WERI-Rb-1 (cell line): ENCODE data around the gene ZNF576.

Experiments
- DNase-seq: peaks from one replicate; pipeline ENCODE4 v3.0.0-alpha.2; 2020
- H3K27ac ChIP-seq: fragments of 250-450 bp; sonication (Bioruptor Pico); 2 replicates; pipeline ENCODE4 v1.5.1; 2020; ENCODE audit warnings: mild to moderate bottlenecking, moderate library complexity
- H3K27me3 ChIP-seq: fragments of 250-450 bp; sonication (Bioruptor Pico); 2 replicates; pipeline ENCODE4 v1.5.1; 2021; ENCODE audit warnings: mild to moderate bottlenecking, low read depth, moderate library complexity; ENCODE audit not compliant: insufficient read depth, severe bottlenecking
- H3K36me3 ChIP-seq: fragments of 250-450 bp; sonication (Bioruptor Pico); 2 replicates; pipeline ENCODE4 v1.5.1; 2020; ENCODE audit warnings: mild to moderate bottlenecking, moderate library complexity
- H3K4me3 ChIP-seq: 2 replicates; pipeline ENCODE4 v1.5.1; 2011; ENCODE audit warnings: low read depth, mild to moderate bottlenecking, control low read depth, low read length
- H3K9me3 ChIP-seq: fragments of 250-450 bp; sonication (Bioruptor Pico); 2 replicates; pipeline ENCODE4 v1.5.1; 2021; ENCODE audit warnings: mild to moderate bottlenecking, moderate library complexity; ENCODE audit not compliant: severe bottlenecking
- TF ChIP-seq, protein P1 (sequence below): IDR thresholded peaks from 2 replicates; pipeline ENCODE4 v1.5.1; 2011; ENCODE audit warnings: low read depth, mild to moderate bottlenecking, control low read depth, inconsistent platforms, low read length

The ZNF576 gene

GRCh38 chr19:43594710-43595604 lies 1.4 kb upstream of the ZNF576 start:
- TF ChIP-seq, protein P1, sequence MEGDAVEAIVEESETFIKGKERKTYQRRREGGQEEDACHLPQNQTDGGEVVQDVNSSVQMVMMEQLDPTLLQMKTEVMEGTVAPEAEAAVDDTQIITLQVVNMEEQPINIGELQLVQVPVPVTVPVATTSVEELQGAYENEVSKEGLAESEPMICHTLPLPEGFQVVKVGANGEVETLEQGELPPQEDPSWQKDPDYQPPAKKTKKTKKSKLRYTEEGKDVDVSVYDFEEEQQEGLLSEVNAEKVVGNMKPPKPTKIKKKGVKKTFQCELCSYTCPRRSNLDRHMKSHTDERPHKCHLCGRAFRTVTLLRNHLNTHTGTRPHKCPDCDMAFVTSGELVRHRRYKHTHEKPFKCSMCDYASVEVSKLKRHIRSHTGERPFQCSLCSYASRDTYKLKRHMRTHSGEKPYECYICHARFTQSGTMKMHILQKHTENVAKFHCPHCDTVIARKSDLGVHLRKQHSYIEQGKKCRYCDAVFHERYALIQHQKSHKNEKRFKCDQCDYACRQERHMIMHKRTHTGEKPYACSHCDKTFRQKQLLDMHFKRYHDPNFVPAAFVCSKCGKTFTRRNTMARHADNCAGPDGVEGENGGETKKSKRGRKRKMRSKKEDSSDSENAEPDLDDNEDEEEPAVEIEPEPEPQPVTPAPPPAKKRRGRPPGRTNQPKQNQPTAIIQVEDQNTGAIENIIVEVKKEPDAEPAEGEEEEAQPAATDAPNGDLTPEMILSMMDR: peak; percentile 90
- peak overlapping the region; percentile 65 for H3K27ac ChIP-seq
- no peaks in the 10 kb centered on the region for H3K9me3 ChIP-seq
- DNase-seq: peak; percentile 62
- H3K27me3 ChIP-seq: no peaks in the 10 kb centered on the region
- peaks cover 49% of the 10 kb centered on the region for H3K36me3 ChIP-seq
- H3K4me3 ChIP-seq: peak overlapping the region; percentile 55

DNA sequence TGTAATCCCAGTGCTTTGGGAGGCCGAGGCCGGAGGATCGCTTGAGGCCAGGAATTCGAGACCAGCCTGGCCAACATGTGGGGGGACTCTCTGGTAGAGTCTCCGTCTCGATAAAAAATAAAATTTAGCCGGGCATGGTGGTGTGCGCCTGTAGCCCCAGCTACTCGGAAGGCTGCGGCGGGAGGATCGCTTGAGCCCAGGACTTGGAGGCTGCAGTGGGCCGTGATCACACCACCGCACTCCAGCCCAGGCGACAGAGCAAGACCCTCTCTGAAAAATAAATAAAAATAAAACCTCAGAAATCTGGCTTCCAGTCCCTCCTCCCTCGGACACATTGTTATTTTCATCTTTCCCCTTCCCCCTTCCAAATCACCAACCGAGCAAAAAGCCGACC lies 793 bp upstream of the ZNF576 start:
- H3K36me3 ChIP-seq: peaks cover 52% of the 10 kb centered on the region
- no peak for DNase-seq

GRCh38 chr19:43596842-43597461 lies 557 bp downstream of the ZNF576 start:
- no peak for DNase-seq
- Histone ChIP-seq H3K4me3 (peak overlapping the region; percentile 79), H3K27ac (peak overlapping the region; percentile 99), H3K36me3 (peaks cover 60% of the 10 kb centered on the region), H3K27me3 (no peaks in the 10 kb centered on the region), H3K9me3 (no peaks in the 10 kb centered on the region)
- TF ChIP-seq, protein P1: no peak

More for the DNA sequence above, 793 bp upstream of the ZNF576 start:
- Histone ChIP-seq H3K9me3 (no peaks in the 10 kb centered on the region), H3K27me3 (no peaks in the 10 kb centered on the region), H3K4me3 (peak overlapping the region; percentile 55), H3K27ac (peak overlapping the region; percentile 65)
- TF ChIP-seq, protein P1: no peak

DNA sequence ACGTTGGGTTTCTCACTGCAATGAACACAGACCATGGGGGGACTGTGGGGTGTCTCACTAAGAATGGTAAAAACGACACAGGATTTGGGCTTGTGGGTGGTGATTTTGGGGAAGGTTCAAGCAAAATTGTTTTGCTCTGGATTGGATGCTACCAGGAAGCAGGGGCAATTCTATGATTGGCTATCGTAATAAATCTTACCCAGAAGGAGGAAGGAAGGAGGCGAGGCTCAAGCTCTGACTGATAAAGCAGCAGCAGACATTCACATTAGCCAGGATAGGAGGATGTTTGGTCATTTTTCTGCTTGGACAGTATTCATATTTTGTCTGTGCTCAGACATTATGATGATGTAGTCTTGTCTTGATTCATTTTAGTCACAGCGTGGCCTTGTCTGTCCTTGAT lies 1.5 kb downstream of the ZNF576 start:
- no peaks in the 10 kb centered on the region for H3K9me3 ChIP-seq
- H3K27ac ChIP-seq: no peak overlapping the region
- peaks cover 51% of the 10 kb centered on the region for H3K36me3 ChIP-seq
- no peak overlapping the region for H3K4me3 ChIP-seq
- DNase-seq: no peak
- H3K27me3 ChIP-seq: no peaks in the 10 kb centered on the region
- TF ChIP-seq, protein P1: no peak

- H3K27me3 ChIP-seq: no peaks in the 10 kb centered on the region
- H3K27ac ChIP-seq: no peak overlapping the region
- no peak for DNase-seq
- TF ChIP-seq, protein P1: no peak
- H3K36me3 ChIP-seq: peaks cover 43% of the 10 kb centered on the region
- no peaks in the 10 kb centered on the region for H3K9me3 ChIP-seq
- no peak overlapping the region for H3K4me3 ChIP-seq
Observed at GRCh38 chr19:43598445-43599240, 2.2 kb downstream of the ZNF576 start.
